Right lobe of liver (tissue), 4 donors: ENCODE data around the gene ABCB4.

Experiments used
- CTCF ChIP-seq, 4 donors: fragments of 200-600 bp in 3 of 4; fragments of 450-650 bp in 1 of 4; IDR thresholded peaks; one replicate each; pipeline versions ENCODE4 v1.5.1 to v1.8.0; 2016 to 2022; ENCODE audit warnings: antibody characterized with exemption in 4 of 4, mild to moderate bottlenecking in 2 of 4
- POLR2A ChIP-seq: fragments of 450-650 bp; IDR thresholded peaks from one replicate; pipeline ENCODE4 v1.6.1; 2017; ENCODE audit warnings: antibody characterized with exemption, mild to moderate bottlenecking
- donor health status: DM: no; HTN: no; CAD: no.
- donor health status: DM: no; HTN: no; CAD: no.
- donor health status: DM: no; HTN: yes; CAD: no.

GRCh38 chr7:87510411-87510875 lies 35.0 kb upstream of the ABCB4 start:
- TF ChIP-seq POLR2A (no peak), CTCF (IDR thresholded peaks at IDR 0.05) (no peak)
